Stimulated activated CD4-positive, alpha-beta T cell treated with anti-CD3 and anti-CD28 coated beads, Interleukin-4, amount 100 ng/mL, for 4 hours (primary cell): Measurements from ENCODE around the gene SULT1A2.
"Not testable (repeated sequence)": the region's sequence is repeated elsewhere in the genome, so short reads cannot be mapped to it uniquely, and the experiment has no call there.

Experiments used
- DNase-seq, 2 experiments: peaks; one replicate each; pipeline ENCODE4 v3.0.0-alpha.2; 2020

Gene SULT1A2

DNA sequence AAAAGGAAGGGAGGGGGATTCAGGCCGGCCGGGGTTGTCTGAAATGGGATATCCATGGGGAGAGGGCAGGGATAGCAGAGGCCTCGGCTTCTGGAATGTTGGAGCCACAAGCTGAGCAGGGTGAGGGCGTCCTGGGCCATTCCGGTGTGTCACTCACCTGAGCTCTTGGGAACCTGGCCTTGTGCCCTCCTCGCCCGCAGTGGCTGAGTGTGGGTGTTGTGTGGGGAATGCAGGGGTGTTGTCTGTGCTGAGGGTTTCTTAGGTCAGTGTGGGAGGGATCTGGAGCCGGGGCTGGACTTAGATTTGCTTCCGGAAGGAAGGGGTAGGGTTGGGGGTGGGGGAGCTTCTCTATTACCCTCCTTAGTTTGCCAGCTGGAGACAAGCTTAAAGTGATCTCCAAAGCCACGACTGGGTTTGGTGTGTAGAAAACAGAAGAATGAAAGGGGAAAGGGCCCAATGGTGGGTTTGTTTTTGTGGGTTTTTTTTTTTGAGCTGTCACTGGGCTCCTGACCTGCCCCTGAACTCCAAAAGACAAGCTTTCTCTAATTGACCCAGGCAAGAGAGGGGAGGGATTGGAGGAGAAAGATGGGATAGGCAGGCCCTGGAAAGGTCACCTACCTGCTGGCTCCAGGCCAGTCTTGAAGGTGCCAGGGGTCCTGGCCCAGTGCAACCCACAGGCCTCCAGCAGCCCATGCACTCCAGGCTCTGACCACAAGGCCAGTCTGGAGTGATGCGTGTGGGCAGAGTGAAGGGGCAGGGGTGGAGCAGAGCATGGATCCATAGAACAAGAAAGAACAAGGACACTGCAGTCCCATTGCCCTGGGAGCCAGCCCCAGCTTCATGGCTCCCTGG lies at the start of gene SULT1A2:
TSS of gene SULT1A2 (minus strand) at position 211 of the 852 bp plus-strand sequence. CDS start 1,120 bp downstream, outside the sequence.
- no peak for DNase-seq

DNA sequence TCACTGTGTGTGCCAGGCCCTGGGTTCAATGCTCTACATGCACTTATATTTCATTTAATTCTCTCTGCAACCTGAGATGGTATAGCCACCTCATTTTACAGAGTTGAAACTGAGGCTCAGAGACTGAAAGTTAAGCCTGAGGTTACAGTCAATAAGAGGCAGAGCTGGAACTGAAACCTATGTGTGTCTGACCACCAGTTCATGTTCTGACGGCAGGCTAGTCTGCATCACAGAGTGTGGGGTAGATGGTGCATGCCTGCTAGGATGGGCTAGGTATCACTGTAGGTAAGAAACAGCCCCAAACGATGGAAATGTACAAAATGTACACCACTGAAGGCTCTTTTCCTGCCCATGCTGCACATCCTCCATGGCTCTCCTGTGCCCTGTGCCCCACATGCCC lies 43.1 kb upstream of the SULT1A2 start:
- DNase-seq = not testable (repeated sequence)

GRCh38 chr16:28638359-28638758 lies 41.5 kb upstream of the SULT1A2 start:
- not testable (repeated sequence) for DNase-seq

DNA sequence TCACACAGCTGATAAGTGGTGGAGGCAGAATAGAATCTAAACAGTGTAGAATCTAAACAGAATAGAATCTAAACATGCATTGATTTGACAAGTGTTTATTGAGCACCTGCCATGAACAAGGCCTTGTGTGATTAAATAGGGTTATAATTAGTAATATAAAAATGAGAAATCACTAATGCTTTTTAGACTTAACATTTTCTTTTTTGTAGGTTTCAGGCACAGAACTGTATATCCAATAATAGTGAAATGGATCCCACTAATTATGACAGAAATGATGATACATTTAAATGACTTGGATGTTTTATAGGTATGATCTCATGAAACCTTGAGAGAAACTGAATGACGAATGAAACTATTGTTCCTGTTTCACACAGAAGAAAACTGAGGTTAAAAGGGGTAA lies 40.9 kb upstream of the SULT1A2 start, which contains the start of gene NPIPB8:
TSS of gene NPIPB8 (plus strand) at position 301 of the 400 bp plus-strand sequence. CDS start 296 bp downstream, outside the sequence.
- DNase-seq = not testable (repeated sequence)

DNA sequence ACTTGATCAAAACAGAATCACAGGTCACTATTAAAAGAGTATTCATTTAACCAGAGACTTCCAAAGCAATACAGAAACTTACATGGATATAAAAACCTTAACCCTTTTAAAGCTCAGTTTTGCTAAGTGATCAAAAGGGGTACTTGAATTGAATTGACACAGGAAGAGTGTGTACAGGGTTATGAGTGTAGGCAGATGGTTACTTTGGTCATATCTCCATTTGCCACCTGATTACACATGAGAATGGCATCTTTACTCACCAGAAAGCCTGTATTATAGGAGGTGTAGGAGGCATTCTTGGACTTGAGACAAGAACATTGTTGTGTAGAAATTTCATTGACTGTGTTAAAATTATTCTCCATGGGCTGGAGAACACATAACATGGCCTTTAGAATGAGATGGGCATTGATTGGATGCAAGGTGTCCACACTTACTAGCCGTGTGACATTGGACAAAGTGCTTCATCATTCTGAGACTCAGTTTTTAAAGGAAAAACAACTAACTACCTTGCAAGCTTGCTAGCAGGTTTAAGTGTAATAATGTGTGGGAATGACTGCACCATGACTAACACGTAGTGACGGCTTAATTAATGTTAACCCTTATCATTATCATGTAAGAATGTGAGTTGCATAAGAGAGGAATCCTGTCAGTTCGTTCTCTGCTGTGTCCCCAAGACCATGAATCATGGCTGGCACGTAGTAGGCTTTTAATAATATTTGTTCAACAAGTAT lies 39.4 kb upstream of the SULT1A2 start:
- DNase-seq = not testable (repeated sequence)

- not testable (repeated sequence) for DNase-seq
Measured at GRCh38 chr16:28630905-28631304, 34.1 kb upstream of the SULT1A2 start.

- DNase-seq = peak; percentile 69 to 70
Measured at GRCh38 chr16:28623172-28623711, 26.4 kb upstream of the SULT1A2 start.

GRCh38 chr16:28622532-28623171 lies 25.8 kb upstream of the SULT1A2 start:
- DNase-seq = peak in 1 of 2 experiments; percentile 11

DNA sequence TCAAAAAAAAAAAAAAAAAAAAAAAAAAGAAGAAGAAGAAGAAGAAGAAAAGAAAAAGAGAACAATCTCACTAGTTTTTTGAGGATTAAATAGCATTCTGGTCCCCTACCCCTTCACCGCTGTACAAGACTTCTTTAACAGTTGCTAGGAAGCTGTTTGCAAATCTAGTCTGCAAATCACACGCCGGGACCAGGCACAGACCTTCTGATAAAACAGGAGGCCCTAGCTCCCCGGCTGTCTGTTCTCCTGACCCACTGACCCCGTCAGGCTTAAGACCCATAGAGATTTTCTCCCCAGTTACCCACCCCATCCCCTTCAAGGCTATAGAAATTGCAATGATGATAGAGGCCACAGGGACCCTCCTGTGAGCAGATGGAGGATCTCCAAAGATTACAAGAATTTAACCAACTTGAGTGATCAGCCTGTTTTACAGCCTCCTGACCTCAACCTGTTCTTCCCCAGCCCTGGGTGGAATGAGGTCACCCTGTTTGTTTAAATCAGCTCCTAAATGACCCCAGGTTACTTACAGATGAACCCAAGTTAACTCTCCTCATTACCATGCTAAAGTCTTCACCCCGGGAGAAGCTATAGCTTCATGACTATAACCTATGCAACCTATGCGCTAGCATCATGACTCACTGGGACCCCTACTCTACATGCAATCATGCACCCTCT lies 24.8 kb upstream of the SULT1A2 start:
- no peak for DNase-seq

- not testable (repeated sequence) for DNase-seq
Measured at GRCh38 chr16:28620316-28620715, 23.5 kb upstream of the SULT1A2 start.

- DNase-seq = no peak
Measured at GRCh38 chr16:28617874-28618273, 21.0 kb upstream of the SULT1A2 start.

DNA sequence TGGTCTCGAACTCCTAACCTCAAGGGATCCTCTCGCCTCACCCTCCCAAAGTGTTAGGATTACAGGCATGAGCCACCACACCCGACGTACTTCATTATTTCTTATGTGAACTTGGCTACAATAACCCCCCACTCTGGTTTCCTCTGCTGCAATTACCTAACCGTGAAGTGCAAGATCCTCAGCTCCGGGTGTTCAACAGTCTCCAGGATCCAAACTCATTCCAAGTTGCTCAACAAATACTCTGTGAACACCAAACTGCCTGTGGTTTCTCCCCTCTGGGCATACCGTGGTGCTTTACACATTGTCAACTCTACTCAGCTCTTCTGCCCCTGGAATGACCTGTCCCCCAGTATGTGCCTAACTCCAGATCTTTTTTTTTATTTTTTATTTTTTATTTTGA lies 19.8 kb upstream of the SULT1A2 start:
- DNase-seq = no peak

GRCh38 chr16:28616224-28616577 lies 19.4 kb upstream of the SULT1A2 start:
- not testable (repeated sequence) for DNase-seq

GRCh38 chr16:28615486-28616223 lies 18.8 kb upstream of the SULT1A2 start:
- not testable (repeated sequence) for DNase-seq

GRCh38 chr16:28614561-28614960 lies 17.7 kb upstream of the SULT1A2 start:
- DNase-seq = not testable (repeated sequence)

GRCh38 chr16:28613912-28614311 lies 17.1 kb upstream of the SULT1A2 start:
- not testable (repeated sequence) for DNase-seq

GRCh38 chr16:28612359-28613280 lies 15.8 kb upstream of the SULT1A2 start:
- DNase-seq = not testable (repeated sequence)

DNA sequence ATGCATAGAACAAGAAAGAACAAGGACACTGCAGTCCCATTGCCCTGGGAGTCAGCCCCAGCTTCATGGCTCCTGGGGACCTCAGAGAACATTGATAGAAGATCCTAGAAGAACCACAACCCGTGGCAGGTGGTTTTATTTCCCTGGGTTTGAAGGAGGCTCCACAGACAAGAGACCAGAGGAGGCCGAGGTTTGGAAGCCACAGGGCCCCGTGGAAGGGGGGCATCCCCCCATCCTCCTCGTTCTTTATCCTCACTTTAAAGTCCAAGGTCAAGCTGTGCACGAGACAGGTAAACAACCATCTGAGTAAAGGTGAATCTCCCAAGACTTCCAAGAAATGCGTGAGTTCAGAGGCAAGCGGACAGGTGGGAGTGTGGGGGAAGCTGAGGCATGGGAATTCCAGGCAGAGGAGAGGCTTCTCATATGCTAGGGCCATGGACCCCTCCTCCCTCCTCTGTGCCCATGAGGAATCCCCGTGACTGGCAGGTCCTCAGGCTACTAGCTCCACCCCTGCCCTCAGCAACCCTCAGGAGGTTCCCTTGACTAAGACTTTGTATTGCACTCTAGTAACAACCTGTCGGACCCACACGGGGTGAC lies 13.8 kb upstream of the SULT1A2 start:
- no peak for DNase-seq

- DNase-seq = no peak
Measured at GRCh38 chr16:28609631-28610594, 13.1 kb upstream of the SULT1A2 start, which contains the start of gene SULT1A1. Gene SULT1A1, minus strand, starts transcription at chr16:28610044. Its CDS starts 1,189 bp downstream, at chr16:28608855.
